Measurements from ENCODE around the gene VAV1.

DNA sequence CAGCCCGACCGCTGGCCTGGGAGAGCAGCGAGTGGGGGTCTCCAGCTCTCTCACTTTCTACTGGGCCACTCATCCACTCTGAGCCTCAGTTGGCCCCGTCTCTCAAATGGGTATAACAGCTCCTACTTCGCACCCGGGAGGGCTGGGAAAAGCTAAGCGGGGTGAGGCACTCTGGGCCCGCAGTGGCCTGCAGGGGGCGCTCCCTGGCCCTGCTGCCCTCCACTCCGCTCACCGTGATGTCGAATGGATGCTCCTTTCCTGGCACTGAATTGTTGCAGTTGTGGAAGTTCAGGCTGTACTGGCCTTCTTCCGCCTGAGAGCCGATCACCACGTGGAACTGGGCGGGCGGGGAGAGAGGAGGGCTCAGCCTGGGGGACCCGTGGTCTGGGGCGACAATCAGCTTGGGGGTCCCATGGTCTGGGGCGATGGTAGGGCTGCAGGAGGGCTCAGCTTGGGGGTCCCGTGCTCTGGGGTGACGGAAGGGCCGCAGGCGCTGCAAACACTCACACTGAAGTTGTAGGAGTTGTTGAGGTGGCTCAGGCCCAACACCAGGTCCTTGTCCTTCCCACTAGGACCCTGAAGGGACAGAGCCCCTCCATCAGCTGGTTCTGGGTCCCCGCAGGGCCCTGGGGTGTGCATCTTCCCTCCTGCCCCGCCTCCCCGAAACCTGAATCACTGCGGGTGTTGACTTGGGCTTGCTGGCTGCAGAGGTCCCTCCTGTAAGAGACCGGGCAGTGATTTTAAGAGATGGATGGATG lies 39.0 kb upstream of the VAV1 start:
- TF ChIP-seq POLR2AphosphoS5 (IDR thresholded peaks at IDR 0.05) (no peak), POLR2A (IDR thresholded peaks at IDR 0.05) (no peak)
- TF ChIP-seq, protein P1, sequence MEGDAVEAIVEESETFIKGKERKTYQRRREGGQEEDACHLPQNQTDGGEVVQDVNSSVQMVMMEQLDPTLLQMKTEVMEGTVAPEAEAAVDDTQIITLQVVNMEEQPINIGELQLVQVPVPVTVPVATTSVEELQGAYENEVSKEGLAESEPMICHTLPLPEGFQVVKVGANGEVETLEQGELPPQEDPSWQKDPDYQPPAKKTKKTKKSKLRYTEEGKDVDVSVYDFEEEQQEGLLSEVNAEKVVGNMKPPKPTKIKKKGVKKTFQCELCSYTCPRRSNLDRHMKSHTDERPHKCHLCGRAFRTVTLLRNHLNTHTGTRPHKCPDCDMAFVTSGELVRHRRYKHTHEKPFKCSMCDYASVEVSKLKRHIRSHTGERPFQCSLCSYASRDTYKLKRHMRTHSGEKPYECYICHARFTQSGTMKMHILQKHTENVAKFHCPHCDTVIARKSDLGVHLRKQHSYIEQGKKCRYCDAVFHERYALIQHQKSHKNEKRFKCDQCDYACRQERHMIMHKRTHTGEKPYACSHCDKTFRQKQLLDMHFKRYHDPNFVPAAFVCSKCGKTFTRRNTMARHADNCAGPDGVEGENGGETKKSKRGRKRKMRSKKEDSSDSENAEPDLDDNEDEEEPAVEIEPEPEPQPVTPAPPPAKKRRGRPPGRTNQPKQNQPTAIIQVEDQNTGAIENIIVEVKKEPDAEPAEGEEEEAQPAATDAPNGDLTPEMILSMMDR (IDR thresholded peaks at IDR 0.05), result no peak
